NCI-H2107 treated with DMSO at 0.1 percent for 48 hours (cell line): ENCODE results near the gene CAGE1.
A peak's percentile ranks its signal among the peaks of the same experiment; 100 is the strongest.

ENCODE experiments used
- DNase-seq: peaks from one replicate; lab custom pipeline; 2025; ENCODE audit not compliant: unreplicated experiment; lab: John Stamatoyannopoulos, UW

CAGE1 gene

DNA sequence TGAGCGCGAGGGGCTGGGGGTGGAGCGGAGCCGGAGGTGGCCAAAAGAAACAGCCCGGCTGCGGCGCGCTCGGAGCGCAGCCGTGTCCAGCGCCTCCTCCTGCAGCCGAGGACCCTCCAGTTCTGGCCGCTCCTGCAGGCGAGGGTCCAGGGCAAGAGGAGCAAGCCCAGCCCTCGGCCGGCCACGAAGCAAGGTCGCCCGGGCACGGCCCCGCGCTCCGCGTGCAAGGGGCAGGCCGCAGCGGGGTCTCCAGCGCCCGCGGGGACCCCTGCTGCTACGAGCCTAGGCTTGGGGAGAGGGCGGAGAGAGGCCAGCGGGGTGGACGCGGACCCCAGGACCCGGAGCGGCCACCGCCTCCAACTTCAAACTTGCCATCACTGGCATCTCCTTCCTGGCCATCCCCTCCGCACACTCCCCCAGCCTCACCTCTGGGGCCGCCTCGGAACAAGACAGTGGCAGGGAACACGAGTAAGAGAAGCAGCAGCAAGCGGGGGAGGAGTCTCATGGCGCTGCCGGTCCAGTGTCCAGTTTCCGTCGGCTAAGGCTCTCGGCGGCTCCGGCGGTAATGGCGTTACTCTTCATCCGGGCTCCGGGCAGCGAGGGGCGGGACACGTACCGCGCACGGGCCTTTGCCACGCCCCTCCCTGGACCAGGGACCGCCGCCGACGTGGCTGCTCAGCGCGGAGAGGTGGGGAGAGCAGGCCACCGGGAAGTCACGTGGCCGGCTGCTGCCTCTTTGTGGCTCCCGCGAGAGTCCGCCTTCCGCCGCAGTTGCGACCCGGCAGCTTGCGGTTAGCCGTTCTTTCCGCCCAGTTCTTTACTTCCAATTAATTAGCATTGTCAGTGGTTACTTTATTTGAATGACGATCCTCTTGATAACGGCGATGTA is 76.7 kb downstream of the CAGE1 start, which contains the start of gene SSR1:
SSR1 (minus strand) TSS at position 584 of the 889 bp plus-strand sequence; CDS start at position 505, 79 bp downstream.
- peak; percentile 69 for DNase-seq

DNA sequence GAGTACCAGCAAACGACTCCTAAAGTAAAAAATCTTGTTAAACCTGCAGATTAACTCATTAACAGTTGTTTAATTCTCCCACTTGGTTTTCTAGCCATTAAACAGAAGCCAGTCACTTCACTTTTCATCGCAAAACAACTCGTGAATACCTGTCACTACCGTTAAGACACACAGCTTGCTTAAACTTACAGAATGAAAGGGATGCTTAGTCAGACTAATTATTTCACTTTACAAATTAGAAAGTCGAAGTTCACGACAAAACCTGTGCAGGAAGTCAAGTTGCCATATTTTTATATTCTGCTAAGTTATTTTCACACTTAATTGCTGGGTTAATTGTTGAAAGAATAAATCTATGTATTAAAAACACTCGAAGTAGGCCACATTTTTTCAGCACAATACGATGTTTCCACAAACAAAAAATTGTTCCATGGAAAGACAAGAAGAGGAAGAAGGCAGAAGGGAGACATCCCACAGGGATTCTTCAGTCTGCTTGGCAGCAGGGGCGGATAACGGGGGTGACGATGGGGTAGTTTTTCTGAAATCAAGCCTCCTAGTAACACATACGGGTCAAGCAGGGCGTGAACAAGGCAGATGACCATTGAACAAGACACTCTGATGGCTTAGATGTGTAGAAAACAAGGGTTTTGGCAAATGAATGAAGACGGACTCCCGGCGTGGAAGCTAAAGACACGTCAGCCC is 77.5 kb downstream of the CAGE1 start:
- DNase-seq = no peak

DNA sequence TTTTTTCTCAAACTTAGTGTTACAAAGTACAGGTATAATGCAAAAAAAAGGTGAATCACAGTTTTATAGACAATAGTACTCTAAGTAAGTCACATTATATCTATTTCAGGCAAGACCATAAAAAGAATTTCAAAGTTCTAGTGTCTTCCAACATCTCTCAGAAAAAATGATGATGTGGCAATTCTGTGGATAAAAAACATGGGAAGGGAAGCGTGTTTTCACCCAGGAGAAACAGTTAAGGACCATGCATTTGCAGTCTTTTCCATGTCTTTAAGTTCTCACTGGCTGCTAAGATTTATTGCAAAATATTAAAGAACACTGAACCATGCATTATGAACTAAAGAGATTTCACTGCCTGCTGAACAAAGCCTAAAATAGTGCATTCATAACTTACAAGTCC is 78.4 kb downstream of the CAGE1 start:
- DNase-seq = no peak

DNA sequence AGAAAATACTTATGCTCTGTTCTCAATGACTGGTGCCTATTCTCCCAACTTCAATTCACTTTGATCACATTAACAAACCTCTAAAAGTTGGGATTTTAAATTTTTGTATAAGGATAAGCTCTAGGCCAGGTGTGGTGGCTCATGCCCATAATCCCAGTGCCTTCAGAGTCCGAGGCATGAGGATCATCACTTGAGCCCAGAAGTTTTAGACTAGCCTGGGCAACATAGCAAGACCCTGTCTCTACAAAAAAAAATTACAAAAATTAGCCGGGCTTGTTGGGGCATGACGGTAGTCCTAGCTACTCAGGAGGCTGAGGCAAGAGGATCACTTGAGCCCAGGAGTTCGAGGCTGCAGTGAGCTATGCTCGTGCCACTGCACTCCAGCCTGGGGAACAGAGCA is 80.5 kb downstream of the CAGE1 start:
- DNase-seq = no peak

DNA sequence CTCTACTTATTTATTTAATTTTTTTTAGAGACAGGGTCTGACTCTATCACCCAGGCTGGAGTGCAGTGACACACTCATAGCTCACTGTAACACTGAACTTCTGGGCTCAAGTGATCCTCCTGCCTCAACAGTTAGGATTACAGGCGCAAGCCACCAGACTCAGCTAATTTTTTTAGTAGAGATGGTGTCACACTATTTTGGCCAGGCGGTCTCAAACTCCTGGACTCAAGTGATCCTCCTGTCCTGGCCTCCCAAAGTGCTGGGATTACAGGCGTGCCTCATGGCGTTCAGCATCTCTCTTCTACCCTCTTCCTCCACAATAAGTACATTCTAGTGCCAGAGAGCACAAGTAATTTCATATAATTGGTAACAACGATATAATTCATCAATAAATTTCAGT is 82.0 kb downstream of the CAGE1 start:
- DNase-seq = no peak

DNA sequence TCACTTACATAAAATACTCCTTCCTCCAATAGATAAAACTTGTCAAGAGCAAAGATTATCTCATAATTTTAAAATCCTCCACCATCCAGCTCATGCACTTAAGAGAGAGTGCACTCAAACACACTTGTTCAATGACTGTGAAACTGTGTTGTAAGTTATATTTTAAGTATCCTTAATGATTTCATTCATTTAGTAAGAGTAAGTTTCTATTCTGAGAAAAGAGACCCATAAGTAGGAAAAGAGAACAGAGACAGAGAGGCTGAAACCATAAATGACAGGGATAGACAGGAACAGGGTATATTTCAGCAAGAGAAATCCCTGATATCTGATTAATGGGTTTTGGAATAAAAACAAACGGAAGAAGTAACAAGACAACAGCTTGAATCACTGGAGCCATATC is 84.7 kb downstream of the CAGE1 start:
- no peak for DNase-seq

DNA sequence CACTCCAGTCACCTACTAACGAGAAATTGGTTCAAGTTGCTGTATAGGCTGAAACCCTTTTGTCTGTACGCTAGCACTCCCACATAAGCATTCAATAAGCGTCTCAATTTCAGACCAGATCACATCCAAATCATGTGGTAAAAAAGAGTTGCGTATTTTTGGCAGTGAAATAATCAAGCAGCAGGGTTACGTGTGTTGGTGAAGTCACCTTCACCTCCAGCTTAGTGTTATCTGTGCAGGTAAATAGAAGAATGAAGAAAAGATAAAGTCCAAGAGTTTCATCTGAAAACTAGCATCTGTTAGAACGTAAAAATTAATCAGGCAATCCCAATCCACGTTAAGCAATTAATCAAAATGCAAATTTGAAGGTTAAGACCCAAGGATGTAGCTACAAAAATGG is 87.8 kb downstream of the CAGE1 start:
- no peak for DNase-seq

DNA sequence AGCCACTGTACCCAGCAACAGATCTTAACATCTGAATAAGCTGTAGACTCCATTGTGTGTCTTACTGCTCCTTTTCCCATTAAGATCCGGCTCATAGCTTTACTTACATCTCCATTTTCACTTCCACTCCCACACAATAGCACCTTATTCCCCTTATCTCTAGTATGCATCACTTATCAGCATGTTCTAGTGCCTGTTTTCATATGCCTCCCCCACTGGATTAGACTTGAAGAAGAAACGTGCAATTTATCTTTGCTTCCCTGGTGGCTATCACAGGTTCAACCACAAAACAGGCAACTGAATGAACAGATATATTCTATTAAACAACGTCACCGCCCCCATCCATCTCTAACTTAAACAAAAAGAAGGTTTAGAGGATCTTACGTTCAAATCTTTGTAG is 88.6 kb downstream of the CAGE1 start:
- no peak for DNase-seq

DNA sequence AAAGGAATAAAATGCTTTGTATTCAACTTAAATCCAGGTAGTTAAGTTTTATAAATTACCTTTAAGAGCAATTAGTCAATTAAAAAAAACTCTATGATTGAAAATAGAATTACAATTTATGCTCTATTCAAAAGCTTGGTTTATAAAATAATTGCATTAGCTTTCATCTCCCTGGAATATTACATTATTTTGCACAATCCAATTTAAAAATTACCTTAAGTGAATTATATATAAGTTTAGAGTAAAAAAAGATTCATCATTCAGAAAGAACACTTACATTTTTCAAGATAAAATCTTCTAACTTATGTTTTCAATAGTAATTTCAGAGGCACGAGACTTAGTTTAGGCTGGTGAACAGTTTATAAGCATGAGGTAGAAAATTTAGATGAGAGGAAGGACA is 91.4 kb downstream of the CAGE1 start:
- no peak for DNase-seq

DNA sequence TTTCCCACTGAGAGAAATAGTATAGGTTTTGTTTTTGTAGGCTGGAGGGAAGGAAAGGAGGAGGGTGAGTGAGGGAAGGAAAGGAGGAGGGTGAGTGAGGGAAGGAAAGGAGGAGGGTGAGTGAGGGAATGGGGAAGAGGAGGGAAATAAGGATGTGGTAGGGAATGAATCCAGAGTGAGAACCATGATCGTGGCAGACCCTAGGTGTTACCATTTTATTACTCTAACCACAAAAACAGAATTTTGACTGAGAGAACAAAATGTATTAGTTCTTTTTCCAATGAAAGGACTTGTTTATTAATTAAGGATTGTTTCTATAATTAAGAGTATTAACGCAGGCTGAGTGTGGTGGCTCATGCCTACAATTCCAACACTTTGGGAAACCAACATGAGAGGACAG is 92.9 kb downstream of the CAGE1 start:
- no peak for DNase-seq

DNA sequence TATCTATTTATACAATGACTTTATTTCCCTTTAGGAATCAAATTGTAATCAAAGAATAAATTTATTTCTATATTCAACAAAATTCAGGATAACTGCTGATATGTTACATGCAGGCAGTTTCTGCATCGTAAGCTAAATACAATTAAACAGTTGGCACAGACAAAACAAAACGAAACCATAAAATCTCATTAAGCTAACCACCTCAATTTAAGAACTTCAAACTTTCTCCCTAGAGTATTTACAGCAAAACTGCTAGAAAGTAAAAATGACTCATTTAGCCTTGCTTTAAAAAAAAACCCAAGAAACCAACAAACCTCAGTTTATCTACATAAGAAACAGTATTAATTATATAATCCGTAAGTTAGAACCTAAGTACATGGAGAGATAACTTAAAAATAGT is 93.6 kb downstream of the CAGE1 start:
- DNase-seq = no peak

DNA sequence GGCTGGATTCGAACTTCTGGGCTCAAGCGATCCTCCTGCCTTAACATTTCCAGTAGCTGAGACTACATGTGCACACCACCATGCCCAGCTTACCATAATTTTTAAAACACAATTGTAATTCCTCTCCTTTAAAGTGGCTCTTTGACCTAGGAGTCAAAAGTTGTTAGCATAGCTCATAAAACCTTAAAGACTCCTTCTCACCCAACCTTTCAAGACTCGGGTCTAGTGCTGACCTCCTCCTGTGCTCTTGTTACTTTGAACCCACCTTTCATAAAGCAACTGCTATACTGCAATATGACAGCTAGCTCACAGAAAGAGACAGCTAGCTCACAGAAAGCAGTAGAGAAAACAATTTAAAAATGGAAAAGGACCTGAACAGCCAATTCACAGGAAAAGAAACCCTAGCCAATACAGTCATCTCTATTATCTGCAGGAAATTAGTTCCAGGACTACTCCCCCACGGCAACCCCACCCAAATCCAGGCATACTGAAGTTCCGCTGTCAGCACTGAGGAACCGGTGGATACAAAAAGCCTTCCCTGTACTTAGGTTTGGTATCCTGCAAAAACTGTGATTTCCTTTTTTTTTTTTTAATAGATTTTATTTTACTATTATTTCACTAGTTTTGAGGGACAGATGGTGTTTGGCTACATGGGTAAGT is 96.8 kb downstream of the CAGE1 start:
- DNase-seq = no peak

DNA sequence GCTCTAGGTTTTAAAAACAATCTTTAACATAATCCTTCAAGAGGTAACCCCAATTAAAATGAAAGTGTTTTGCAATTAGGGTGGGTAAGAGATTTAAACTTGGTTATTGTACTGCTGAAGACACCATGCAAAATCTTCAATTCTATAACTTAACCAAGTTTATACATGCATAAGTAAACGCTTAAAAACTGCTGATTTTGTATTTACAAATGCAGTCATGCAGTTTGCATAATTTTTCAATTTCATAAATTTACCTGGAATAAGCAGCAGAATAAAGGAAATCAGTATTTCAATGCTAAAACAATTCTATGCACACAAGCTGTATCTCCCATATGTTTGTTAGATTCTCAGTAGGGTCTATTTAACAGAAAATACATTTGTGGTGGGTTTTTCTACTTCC is 99.5 kb downstream of the CAGE1 start:
- DNase-seq = no peak

DNA sequence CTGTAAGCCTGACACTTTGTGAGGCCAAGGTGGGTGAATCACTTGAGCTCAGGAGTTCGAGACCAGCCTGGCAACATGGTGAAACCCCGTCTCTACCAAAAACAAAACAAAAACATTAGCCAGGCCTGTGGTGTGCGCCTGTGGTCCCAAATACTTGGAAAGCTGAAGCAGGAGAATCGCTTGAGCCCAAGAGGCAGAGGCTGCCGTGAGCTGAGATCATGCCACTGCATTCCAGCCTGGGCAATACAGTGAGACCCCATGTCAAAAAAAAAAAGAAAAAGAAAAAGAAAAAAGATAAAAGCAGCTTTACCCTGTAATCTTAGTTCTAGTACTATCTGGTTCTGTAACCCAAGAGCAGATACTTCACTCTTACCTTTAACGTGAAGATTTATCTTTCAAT is 104.1 kb downstream of the CAGE1 start:
- DNase-seq = no peak

DNA sequence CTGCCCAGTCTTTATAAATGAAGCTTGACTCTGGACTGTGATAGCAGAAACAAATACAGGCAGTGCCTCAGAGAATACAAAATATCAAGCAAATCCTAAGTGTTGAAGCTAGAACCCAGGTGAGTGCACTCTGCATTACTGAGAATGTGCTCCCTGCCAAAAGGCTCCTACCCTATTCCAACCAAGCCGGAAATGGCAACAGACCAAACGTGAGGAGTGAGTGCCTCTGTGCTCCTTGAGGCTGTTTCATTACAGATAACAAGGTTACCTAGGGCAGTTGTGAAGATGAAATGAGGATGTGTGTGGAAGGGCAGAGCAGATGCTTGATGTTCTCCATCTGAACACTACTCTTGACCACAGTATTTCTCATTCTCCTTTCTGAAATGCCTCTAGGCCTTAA is 105.9 kb downstream of the CAGE1 start:
- no peak for DNase-seq

DNA sequence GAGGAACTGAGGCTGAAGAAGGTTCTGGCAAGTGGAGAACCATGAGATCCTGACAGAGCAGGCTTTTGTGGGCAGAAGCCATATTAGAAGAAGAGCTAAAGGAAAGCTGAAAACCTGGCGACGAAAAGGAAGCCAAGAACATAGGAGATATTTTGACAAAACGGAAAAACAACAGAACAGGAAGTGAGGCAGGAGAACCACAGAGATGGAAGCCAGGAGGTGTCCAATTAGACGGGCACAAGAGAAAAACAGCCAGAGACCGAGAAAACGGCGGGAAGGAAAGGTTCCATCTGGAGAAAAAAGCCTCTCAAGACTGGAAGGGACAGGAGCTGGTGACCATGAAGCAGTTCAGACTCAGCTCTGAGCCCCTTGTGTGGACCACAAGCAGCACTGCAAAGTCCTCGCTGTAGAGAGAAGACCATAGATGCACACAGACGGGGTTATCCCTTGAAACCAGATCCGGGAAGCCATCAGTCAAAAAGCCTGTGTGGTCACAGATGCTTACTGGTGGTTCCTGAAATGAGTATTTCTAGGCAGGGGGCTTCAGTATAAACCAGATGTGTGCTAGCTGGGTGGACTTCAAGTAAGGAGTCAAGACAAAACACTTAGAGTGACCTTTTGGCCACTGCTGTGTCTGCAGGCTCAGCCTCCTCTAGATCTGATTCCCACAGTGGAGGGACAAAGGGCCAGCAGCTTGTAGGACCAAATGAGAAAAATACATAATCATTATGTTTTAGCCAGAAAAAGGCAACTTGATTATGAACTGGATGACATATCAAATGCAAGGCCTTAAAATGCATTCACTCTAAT is 107.2 kb downstream of the CAGE1 start:
- DNase-seq = no peak
